Measurements from ENCODE around the gene CPVL. TPM values are rescaled to one million over a fixed set of nuclear protein-coding genes. Genes with fewer than 3 reads are reported as not detected.
"Not testable (repeated sequence)": the region's sequence is repeated elsewhere in the genome, so short reads cannot be mapped to it uniquely, and the experiment has no call there.

CPVL gene
- total RNA-seq, 1 donor from 2014 or later, result 86.3 TPM

DNA sequence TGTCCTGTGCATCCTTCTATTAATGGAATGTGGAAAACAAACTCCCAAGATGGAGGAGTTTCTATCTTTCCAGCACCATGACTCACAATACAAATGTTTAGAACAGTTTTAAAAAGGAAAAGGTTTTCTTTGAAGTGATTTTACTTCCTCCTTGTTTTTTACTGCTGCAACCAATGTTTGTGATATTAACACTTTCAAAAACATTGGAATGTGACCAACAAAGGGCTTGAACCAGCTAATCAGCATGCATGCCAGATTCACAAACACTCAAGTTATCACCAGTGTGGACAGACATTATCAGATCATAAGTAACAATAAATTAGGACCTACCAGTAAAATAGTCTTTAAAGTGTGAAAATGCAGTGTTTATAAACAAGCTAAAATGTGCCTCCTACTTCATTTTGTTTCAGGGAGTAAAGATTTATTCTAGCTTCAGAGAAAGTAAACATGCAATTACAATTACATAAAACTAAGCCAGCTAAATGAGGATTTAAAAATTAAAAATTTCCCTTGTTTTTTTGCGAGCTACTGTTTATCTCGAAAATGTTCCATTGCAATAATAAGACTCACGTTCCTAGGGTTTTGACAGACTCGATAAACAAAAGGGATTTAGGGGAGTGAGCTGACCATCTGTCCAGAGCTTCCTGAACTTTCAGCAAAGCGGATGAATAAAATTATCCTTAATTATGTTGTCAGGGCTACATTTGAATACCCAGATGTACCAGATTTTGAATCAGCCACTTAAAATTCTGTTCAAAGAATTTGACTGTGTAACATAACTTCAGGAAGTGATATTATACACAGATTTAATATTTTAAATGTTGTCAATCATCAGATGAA is 29.8 kb downstream of the CPVL start:
- no peak for TF ChIP-seq CTCF (IDR thresholded peaks at IDR 0.05; ENCODE audit: borderline replicate concordance)
- peaks cover 14% of the 10 kb centered on the region for H3K4me1 ChIP-seq
- H3K27ac ChIP-seq (replicated peaks), result no peak overlapping the region
- H3K9me3 ChIP-seq (replicated peaks), result no peaks in the 10 kb centered on the region
- no peaks in the 10 kb centered on the region for H3K27me3 ChIP-seq (ENCODE audit: low read depth)
- intact Hi-C loops (cut with micrococcal nuclease), result no loop called here
- H3K36me3 ChIP-seq, result no peaks in the 10 kb centered on the region
- no peak overlapping the region for H3K4me3 ChIP-seq
- no peak for DNase-seq

DNA sequence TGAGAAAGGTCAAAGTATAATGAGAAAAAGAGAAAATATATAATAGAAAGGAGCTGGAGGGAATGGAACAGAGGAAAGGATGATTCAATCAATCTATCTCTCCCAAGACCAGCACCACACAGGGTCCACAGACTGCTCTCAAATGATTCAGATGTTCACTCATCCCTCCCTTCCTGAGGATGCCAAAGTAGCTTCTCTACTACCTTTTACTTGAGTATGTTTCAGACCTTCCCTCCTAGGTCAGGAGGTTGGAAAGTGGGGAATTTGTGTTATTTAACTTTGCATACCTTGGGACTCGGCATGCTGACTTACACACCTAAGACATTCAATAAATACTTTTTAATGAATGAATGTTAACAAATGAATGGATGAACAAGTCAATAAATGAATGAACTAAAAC is 30.6 kb downstream of the CPVL start:
- Histone ChIP-seq H3K9me3 (replicated peaks) (no peaks in the 10 kb centered on the region), H3K4me1 (peaks cover 11% of the 10 kb centered on the region), H3K27ac (replicated peaks) (no peak overlapping the region), H3K27me3 (ENCODE audit: low read depth) (no peaks in the 10 kb centered on the region), H3K4me3 (no peak overlapping the region), H3K36me3 (no peaks in the 10 kb centered on the region)
- TF ChIP-seq CTCF (IDR thresholded peaks at IDR 0.05; ENCODE audit: borderline replicate concordance), result no peak
- DNase-seq, result no peak
- intact Hi-C loops (cut with micrococcal nuclease), result no loop called here

DNA sequence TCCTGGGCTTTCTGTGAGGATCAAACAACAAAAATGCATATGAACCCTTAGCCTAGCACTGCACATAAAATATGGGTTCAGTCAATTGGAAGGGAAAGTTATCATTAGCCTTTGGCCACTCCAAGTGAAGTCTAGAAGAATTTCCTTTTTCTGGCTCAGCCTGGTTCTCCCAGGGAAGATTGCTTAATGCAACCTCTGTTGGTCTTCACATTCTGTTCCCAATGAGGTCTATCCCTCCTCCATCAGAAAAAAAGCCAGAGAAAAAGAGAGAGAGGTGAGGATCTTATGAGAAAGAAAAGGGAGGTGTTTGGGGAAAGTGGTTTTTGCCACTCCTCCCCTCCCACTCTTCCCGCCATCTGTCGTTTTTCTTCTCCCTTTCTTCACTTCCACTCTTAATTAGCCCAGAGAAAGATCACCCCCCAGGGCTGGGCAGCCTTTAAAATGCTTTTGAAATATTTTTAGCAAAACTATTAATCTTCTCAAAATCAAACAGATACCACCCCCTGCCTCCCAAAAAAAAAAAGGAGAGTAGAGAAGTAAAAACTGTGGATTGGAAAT is 31.1 kb downstream of the CPVL start:
- Histone ChIP-seq H3K9me3 (replicated peaks) (no peaks in the 10 kb centered on the region), H3K27ac (replicated peaks) (no peak overlapping the region), H3K36me3 (no peaks in the 10 kb centered on the region), H3K4me3 (no peak overlapping the region), H3K4me1 (peaks cover 11% of the 10 kb centered on the region), H3K27me3 (ENCODE audit: low read depth) (no peaks in the 10 kb centered on the region)
- no peak for DNase-seq
- intact Hi-C loops (cut with micrococcal nuclease), result no loop called here
- TF ChIP-seq CTCF (IDR thresholded peaks at IDR 0.05; ENCODE audit: borderline replicate concordance), result no peak

DNA sequence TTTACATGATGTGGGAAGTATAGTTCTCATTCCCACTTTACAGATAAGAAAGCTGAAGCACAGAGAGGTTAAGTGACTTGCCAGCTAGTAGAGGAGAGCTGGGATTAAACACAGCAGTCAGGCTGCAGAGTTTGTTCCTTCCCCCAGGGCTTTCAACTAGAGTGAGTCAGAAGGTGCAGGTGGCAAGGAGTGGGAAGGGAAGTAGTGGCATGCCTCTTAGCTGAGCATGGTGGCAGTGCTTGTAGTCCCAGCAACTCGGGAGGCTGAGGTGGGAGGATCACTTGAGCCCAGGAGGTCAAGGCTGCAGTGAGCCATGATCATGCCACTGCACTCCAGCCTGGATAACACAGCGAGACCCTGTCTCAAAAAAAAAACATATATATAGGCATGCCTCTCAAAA is 32.1 kb downstream of the CPVL start:
- DNase-seq; intact Hi-C loops (cut with micrococcal nuclease); H3K27ac ChIP-seq (replicated peaks); H3K36me3 ChIP-seq; H3K4me3 ChIP-seq; H3K9me3 ChIP-seq (replicated peaks); H3K27me3 ChIP-seq (ENCODE audit: low read depth): not testable (repeated sequence)
- H3K4me1 ChIP-seq, result peaks cover 17% of the 10 kb centered on the region

- H3K4me1 ChIP-seq, result peaks cover 23% of the 10 kb centered on the region
- no peak overlapping the region for H3K27ac ChIP-seq (replicated peaks)
- intact Hi-C loops (cut with micrococcal nuclease), result no loop called here
- H3K27me3 ChIP-seq (ENCODE audit: low read depth), result no peaks in the 10 kb centered on the region
- peak; percentile 30 for TF ChIP-seq CTCF (IDR thresholded peaks at IDR 0.05; ENCODE audit: borderline replicate concordance)
- no peak overlapping the region for H3K4me3 ChIP-seq
- H3K36me3 ChIP-seq, result no peaks in the 10 kb centered on the region
- no peaks in the 10 kb centered on the region for H3K9me3 ChIP-seq (replicated peaks)
- DNase-seq, result no peak
These were observed 32.8 kb downstream of the CPVL start for GRCh38 chr7:29113384-29114102.
